NCI-H510A (cell line): ENCODE measurements around the gene TMEM130.
A peak's percentile ranks its signal among the peaks of the same experiment; 100 is the strongest.

ENCODE experiments used
- DNase-seq: peaks from one replicate; lab custom pipeline; 2025; lab: John Stamatoyannopoulos, UW

TMEM130 gene

GRCh38 chr7:98869597-98870120 is at the start of gene TMEM130:
TSS of gene TMEM130 (minus strand) at chr7:98870014. CDS start at chr7:98869861, 153 bp downstream.
- no peak for DNase-seq

GRCh38 chr7:98917331-98917730 is 47.5 kb upstream of the TMEM130 start:
- no peak for DNase-seq

GRCh38 chr7:98913612-98914011 is 43.8 kb upstream of the TMEM130 start:
- no peak for DNase-seq

GRCh38 chr7:98913026-98913425 is 43.2 kb upstream of the TMEM130 start:
- DNase-seq: no peak

- no peak for DNase-seq
Observed at GRCh38 chr7:98911916-98912315, 42.1 kb upstream of the TMEM130 start.

GRCh38 chr7:98910427-98910826 is 40.6 kb upstream of the TMEM130 start:
- no peak for DNase-seq

- no peak for DNase-seq
Observed at GRCh38 chr7:98909487-98909886, 39.7 kb upstream of the TMEM130 start.

- no peak for DNase-seq
Observed at GRCh38 chr7:98908585-98908984, 38.8 kb upstream of the TMEM130 start.

GRCh38 chr7:98907570-98907969 is 37.8 kb upstream of the TMEM130 start:
- no peak for DNase-seq

- DNase-seq: no peak
Observed at GRCh38 chr7:98903246-98903645, 33.4 kb upstream of the TMEM130 start.

GRCh38 chr7:98902523-98902922 is 32.7 kb upstream of the TMEM130 start:
- no peak for DNase-seq

GRCh38 chr7:98900815-98901214 is 31.0 kb upstream of the TMEM130 start:
- no peak for DNase-seq

GRCh38 chr7:98899816-98900215 is 30.0 kb upstream of the TMEM130 start:
- no peak for DNase-seq

GRCh38 chr7:98892609-98893008 is 22.8 kb upstream of the TMEM130 start:
- no peak for DNase-seq

- no peak for DNase-seq
Observed at GRCh38 chr7:98887038-98887437, 17.2 kb upstream of the TMEM130 start.

- DNase-seq: no peak
Observed at GRCh38 chr7:98884416-98884815, 14.6 kb upstream of the TMEM130 start.

GRCh38 chr7:98881561-98882315 is 11.9 kb upstream of the TMEM130 start:
- DNase-seq: no peak

GRCh38 chr7:98880485-98880884 is 10.7 kb upstream of the TMEM130 start:
- no peak for DNase-seq

GRCh38 chr7:98879979-98880315 is 10.1 kb upstream of the TMEM130 start:
- no peak for DNase-seq

- DNase-seq: peak; percentile 24
Observed at GRCh38 chr7:98879198-98879978, 9.6 kb upstream of the TMEM130 start.

- DNase-seq: peak; percentile 43
Observed at GRCh38 chr7:98878365-98879197, 8.8 kb upstream of the TMEM130 start, which contains the start of gene TRRAP. TSS of gene TRRAP (plus strand) at chr7:98878532. CDS start at chr7:98881151, 2,619 bp downstream.

- DNase-seq: no peak
Observed at GRCh38 chr7:98877692-98878364, 8.0 kb upstream of the TMEM130 start.
